HFF-Myc (cell line): ENCODE measurements around the gene HDAC8.
"Not testable (repeated sequence)": the region's sequence is repeated elsewhere in the genome, so short reads cannot be mapped to it uniquely, and the experiment has no call there.

Source experiments
- DNase-seq: peaks from one replicate; pipeline ENCODE4 v3.0.0-alpha.2; 2011; ENCODE audit warnings: low read depth; ENCODE audit errors: extremely low read depth
- H3K4me3 ChIP-seq: replicated peaks from 2 replicates; pipeline ENCODE4 v1.5.1; 2011; ENCODE audit warnings: low read depth, mild to moderate bottlenecking, control low read depth, low read length
- TF ChIP-seq, protein P1 (sequence below): IDR thresholded peaks from 2 replicates; pipeline ENCODE4 v1.5.1; 2012; ENCODE audit warnings: mild to moderate bottlenecking, low read depth, low read length, control low read depth; ENCODE audit errors: missing control alignments

HDAC8 gene

DNA sequence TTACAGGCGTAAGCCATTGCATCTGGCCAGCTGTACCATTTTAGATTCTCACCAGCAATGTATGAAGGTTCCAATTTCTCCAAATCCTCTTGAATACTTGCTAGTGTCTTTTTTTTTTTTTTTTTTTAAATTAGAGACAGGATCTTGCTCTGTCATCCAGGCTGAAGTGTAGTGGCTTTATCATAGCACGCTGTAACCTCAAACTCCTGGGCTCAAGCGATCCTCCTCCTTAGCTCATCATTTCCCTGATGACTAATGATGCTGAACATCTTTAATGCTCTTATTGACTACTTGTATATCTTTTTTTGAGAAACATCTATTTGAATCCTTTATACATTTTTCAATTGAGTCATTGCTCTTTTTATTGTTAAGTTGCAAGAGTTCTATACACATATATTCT is 40.3 kb downstream of the HDAC8 start:
- no peak overlapping the region for H3K4me3 ChIP-seq
- no peak for DNase-seq
- TF ChIP-seq, protein P1, sequence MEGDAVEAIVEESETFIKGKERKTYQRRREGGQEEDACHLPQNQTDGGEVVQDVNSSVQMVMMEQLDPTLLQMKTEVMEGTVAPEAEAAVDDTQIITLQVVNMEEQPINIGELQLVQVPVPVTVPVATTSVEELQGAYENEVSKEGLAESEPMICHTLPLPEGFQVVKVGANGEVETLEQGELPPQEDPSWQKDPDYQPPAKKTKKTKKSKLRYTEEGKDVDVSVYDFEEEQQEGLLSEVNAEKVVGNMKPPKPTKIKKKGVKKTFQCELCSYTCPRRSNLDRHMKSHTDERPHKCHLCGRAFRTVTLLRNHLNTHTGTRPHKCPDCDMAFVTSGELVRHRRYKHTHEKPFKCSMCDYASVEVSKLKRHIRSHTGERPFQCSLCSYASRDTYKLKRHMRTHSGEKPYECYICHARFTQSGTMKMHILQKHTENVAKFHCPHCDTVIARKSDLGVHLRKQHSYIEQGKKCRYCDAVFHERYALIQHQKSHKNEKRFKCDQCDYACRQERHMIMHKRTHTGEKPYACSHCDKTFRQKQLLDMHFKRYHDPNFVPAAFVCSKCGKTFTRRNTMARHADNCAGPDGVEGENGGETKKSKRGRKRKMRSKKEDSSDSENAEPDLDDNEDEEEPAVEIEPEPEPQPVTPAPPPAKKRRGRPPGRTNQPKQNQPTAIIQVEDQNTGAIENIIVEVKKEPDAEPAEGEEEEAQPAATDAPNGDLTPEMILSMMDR, result no peak

DNA sequence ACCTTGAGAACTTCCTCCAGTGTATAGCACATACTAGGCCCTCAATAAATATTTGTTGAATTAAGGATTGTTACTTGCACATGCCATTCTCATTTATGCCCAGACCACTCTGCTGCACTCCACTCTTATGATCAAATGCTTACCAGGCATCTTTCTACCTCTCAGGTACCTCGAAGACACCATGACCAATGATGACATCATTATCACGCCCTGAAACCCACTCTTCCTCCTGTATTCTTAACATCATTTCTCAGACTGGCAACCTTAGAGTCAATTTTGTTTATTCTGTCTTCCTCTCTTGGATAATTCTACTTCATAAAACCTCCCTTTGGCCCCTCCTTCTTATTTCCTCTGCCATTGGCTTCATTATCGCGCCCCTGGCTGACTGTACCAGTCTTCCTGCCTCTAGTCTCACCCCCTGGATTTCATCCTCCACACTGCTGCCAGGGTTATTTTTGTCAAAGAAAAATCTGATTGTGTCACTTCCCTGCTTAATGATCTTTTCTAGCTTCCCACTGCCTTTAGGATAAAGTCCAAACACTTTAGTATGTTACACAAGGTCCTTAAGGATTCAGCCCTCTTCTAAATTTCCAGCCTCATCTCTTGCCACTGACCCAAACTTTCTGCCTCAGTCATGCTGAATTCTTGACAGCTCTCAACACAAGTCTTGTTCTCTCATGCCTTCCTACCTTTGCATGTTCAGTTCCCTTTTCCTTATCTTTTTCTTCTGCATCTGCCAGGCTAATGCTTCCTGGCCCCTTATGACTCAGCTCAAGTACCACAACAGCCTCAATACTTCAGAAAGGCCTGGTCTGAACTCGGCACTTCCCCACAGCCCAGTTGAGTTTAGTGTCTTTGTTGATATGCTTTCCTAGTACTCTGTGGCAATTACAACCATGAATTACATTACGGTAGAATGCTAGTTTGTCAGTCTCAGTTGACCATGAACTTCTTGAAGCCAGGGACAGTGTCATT is 45.8 kb downstream of the HDAC8 start:
- no peak for DNase-seq
- no peak overlapping the region for H3K4me3 ChIP-seq
- TF ChIP-seq, protein P1, result no peak

DNA sequence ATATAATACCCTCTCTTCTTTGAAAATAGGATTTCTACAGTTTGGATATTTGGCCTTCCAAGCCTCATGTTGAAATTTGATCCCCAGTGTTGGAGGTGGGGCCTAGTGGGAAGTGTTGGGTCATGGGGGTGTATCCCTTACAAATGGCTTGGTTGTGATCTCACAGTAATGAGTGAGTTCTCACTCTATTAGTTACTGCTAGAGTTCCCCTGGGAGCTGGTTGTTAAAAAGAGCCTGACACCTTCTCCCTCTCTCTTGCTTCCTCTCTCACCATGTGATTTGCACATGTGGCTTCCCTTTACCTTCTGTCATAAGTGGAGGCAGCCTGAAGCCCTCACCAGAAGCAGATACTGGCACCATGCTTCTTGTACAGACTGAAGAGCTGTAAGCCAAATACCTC is 73.9 kb downstream of the HDAC8 start:
- no peak for DNase-seq
- TF ChIP-seq, protein P1, result no peak
- H3K4me3 ChIP-seq, result no peak overlapping the region

DNA sequence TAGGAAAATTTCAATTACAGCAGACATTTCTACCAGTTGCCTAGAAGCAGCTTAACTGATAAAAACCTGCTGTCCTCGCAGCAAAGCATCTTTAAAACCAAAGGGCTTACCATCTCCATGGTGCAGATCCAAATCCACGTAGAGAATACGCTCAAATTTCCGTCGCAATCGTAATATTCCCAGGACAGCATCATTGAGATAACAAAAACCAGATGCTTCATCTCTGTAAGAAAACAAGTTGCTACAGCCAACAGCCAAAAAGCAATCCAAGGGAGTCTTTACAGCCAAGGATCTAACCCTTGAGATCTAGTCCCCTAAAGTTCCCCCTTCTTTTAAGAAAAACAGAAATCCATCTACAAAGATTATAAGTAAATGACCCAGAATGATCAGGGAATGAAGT is 77.6 kb downstream of the HDAC8 start:
- TF ChIP-seq, protein P1, result no peak
- H3K4me3 ChIP-seq, result no peak overlapping the region
- DNase-seq, result no peak

DNA sequence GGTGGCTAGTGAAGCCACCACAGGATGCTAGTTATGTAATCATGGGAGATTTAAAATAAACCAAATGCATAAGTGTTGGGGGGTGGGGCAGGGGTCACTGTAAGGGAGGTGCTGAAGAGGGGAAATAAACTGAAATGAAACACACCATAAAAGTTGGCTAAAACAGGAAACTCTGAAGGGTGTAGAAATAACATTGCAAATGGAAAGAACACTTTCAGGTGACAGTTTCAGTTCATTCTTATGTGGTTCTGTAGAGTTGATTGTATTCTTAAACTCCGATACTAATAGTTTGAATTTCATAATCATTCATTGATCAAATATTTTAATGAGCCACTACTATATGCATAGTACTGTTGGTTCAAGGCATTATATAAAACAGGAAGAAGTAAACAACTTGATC is 80.1 kb downstream of the HDAC8 start:
- no peak for DNase-seq
- H3K4me3 ChIP-seq, result no peak overlapping the region
- TF ChIP-seq, protein P1, result no peak

DNA sequence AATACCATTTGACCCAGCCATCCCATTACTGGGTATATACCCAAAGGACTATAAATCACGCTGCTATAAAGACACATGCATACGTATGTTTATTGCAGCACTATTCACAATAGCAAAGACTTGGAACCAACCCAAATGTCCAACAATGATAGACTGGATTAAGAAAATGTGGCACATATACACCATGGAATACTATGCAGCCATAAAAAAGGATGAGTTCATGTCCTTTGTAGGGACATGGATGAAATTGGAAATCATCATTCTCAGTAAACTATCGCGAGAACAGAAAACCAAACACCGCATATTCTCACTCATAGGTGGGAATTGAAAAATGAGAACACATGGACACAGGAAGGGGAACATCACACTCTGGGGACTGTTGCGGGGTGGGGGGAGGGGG is 82.4 kb downstream of the HDAC8 start:
- not testable (repeated sequence) for H3K4me3 ChIP-seq, DNase-seq

DNA sequence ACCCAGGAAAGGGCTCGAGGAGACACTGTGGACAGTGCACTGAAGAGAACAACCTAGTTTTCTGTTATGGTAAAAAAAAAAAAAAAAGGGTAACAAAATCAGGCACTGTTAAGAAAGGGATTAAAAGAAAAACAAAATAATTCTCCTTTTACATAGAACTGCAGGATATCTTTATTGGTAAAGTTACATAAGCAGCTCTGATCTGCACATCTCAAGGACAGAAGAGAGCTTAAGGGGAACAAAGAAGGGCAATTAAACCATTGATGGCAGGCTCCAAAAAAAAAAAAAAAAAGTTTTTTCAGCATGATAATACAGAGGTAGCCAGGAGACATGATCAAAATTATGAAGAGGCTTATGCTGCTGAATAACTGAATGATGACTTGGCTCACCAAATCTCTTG is 85.0 kb downstream of the HDAC8 start:
- TF ChIP-seq, protein P1, result no peak
- no peak overlapping the region for H3K4me3 ChIP-seq
- DNase-seq, result no peak
